Effector memory CD4-positive, alpha-beta T cell (primary cell): ENCODE data around the gene HDC.

Experiments used
- DNase-seq, 3 donors: peaks; one replicate each; pipeline ENCODE4 v3.0.0-alpha.2; 2020
- H3K27ac ChIP-seq: 2 replicates; pipeline ENCODE4 v1.7.0; 2013; ENCODE audit warnings: mild to moderate bottlenecking, low read length, moderate library complexity; ENCODE audit not compliant: insufficient read depth, poor library complexity, severe bottlenecking
- H3K27me3 ChIP-seq: replicated peaks from 2 replicates; pipeline ENCODE4 v1.7.0; 2013; ENCODE audit warnings: mild to moderate bottlenecking, low read length; ENCODE audit not compliant: insufficient read depth, control insufficient read depth, poor library complexity, severe bottlenecking
- H3K36me3 ChIP-seq: 2 replicates; pipeline ENCODE4 v1.7.0; 2013; ENCODE audit warnings: mild to moderate bottlenecking, low read length, moderate library complexity; ENCODE audit not compliant: control insufficient read depth, insufficient read depth
- H3K4me1 ChIP-seq: 2 replicates; pipeline ENCODE4 v1.7.0; 2013; ENCODE audit warnings: low read length, mild to moderate bottlenecking; ENCODE audit not compliant: control insufficient read depth, insufficient read depth, poor library complexity, severe bottlenecking
- H3K4me3 ChIP-seq: 2 replicates; pipeline ENCODE4 v1.7.0; 2013; ENCODE audit warnings: low read length, low read depth, mild to moderate bottlenecking; ENCODE audit not compliant: insufficient read depth, poor library complexity, severe bottlenecking
- H3K9me3 ChIP-seq: 2 replicates; pipeline ENCODE4 v1.7.0; 2013; ENCODE audit warnings: mild to moderate bottlenecking, low read length, moderate library complexity; ENCODE audit not compliant: control insufficient read depth
- total RNA-seq, 3 donors: gene quantifications; one replicate each; lab custom pipeline; 2026; lab: John Stamatoyannopoulos, UW

Gene HDC, protein sequence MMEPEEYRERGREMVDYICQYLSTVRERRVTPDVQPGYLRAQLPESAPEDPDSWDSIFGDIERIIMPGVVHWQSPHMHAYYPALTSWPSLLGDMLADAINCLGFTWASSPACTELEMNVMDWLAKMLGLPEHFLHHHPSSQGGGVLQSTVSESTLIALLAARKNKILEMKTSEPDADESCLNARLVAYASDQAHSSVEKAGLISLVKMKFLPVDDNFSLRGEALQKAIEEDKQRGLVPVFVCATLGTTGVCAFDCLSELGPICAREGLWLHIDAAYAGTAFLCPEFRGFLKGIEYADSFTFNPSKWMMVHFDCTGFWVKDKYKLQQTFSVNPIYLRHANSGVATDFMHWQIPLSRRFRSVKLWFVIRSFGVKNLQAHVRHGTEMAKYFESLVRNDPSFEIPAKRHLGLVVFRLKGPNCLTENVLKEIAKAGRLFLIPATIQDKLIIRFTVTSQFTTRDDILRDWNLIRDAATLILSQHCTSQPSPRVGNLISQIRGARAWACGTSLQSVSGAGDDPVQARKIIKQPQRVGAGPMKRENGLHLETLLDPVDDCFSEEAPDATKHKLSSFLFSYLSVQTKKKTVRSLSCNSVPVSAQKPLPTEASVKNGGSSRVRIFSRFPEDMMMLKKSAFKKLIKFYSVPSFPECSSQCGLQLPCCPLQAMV
- 0 to 8.1 (median 0.09) reads per million in 3 donors for total RNA-seq

DNA sequence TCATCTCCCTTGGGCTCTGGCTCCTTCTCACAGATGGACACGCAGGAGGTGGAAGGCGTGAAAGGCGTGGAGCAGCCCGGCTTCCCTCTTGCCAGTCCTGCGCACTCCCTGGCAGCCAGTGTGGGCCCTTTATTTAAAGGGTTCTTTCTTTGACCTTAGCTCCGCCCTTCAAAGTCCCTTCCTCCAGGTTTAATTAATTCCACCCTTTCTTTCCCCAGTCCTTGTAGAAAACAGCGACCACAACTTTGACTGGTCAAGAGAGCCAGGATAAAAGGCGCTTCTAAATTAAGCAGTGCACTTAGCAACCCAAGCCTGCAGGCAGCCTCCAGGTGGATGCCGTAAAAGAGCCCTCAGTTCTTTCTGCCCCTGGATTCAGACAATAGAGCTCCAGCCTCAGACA is at the start of gene HDC:
Gene HDC (minus strand): TSS at position 107 of the 400 bp plus-strand sequence. CDS start 103 bp downstream, at position 4.
- H3K36me3 ChIP-seq = no peaks in the 10 kb centered on the region
- H3K27ac ChIP-seq = no peak within 1 kb of the TSS
- no peaks in the 10 kb centered on the region for H3K27me3 ChIP-seq
- H3K4me1 ChIP-seq = peaks cover 8% of the 10 kb centered on the region
- H3K4me3 ChIP-seq = no peak within 1 kb of the TSS
- DNase-seq = no peak
- no peaks in the 10 kb centered on the region for H3K9me3 ChIP-seq

DNA sequence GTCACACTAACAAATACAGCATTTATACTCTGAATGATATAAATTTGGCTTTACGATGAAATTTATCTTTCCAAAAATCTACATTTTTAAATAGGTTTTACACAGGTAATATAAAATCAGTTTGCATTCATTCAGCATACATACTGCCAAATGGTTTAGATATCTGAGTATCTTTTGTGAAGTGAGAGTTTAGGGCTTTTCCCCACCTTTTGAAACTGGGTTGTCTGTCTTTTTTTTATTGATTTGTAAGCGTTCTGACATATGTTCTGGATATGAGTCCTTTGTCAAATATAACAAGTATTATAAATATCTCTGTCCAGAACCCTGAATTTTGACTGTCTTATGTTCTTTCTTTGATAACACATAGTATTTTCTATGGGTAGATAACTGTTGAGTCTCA is 47.1 kb upstream of the HDC start:
- Histone ChIP-seq H3K27me3 (no peaks in the 10 kb centered on the region), H3K4me3 (no peak overlapping the region), H3K36me3 (peaks cover 10% of the 10 kb centered on the region), H3K27ac (no peak overlapping the region), H3K4me1 (no peaks in the 10 kb centered on the region), H3K9me3 (peaks cover 6% of the 10 kb centered on the region)
- DNase-seq = no peak

DNA sequence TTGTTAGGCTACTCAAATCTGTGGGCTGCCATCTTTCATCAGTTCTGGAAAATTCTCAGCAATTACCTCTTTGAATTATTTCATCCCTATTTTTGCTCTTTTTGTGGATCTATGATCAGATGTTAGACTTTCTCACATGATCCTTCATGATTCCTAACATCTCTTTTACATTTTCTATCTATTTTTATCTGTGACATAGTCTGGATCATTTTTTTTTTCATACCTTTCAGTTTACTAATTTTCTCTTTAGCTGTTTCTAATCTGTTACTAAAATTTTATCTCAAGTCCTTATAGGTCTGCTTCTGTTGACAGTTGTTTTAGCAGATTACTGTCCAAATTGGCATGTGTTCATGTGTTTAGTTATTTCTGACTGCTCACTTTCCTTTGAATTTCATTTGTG is 42.3 kb upstream of the HDC start:
- Histone ChIP-seq H3K27me3 (no peaks in the 10 kb centered on the region), H3K4me3 (no peak overlapping the region), H3K27ac (no peak overlapping the region), H3K9me3 (peaks cover 6% of the 10 kb centered on the region), H3K36me3 (peaks cover 15% of the 10 kb centered on the region), H3K4me1 (no peaks in the 10 kb centered on the region)
- DNase-seq = no peak

DNA sequence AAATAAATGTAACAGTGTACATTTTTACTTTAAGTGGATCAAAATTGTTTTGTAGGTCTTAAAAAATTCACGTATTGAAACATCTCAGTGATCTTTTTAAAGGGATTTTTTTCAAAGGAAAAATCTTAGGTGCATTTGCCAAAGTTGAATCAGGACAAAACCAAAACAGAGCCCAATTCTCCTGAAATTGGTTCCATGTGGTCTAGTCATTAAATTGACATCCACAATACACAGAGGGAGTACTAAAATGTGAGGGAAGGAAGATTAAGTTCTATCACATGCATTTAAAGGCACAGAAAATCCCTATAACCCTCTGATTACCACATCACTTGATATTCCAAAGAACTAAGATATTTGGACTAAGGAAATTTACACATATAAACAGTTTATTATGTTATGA is 39.3 kb upstream of the HDC start:
- Histone ChIP-seq H3K4me1 (no peaks in the 10 kb centered on the region), H3K9me3 (peaks cover 6% of the 10 kb centered on the region), H3K4me3 (no peak overlapping the region), H3K36me3 (peaks cover 30% of the 10 kb centered on the region), H3K27ac (no peak overlapping the region), H3K27me3 (no peaks in the 10 kb centered on the region)
- DNase-seq = no peak

DNA sequence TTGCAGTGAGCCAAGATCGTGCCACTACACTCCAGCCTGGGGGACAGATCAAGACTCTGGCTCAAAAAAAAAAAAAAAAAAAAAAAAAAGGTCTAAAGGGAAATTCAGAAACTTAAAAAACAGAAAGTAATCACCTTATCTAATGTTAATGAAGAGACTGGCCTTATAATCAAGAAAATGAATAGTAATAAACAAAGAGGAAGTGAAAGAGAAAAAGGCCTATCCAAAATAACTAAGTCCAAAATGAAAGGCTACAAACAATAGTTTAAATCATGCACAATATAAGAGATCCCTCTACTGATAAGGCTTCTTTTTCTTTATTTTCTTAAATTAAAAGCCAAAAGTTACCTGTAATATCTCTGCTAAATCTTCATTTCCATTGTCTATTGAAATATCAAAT is 37.1 kb upstream of the HDC start:
- DNase-seq = no peak
- H3K27ac ChIP-seq = no peak overlapping the region
- peaks cover 29% of the 10 kb centered on the region for H3K36me3 ChIP-seq

DNA sequence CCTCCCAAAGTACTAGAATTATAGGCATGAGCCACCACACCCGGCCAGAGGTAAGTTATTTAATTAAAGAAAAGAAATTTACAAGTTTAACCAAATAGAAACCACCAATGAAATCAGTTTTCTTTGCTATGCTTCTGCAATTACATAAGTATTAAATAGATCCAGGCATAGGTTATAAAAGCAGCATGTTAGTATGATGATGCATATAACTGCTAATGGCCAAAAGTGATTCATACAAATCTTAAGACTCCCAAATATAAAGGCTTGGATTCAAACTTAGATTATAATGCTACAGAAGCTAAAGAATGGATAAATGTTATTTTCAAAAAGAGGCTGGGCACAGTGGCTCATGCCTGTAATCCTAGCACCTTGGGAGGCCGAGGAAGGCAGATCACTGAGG is 32.8 kb upstream of the HDC start:
- H3K4me3 ChIP-seq = no peak overlapping the region
- no peaks in the 10 kb centered on the region for H3K27me3 ChIP-seq
- H3K9me3 ChIP-seq = no peaks in the 10 kb centered on the region
- H3K27ac ChIP-seq = no peak overlapping the region
- no peak for DNase-seq
- no peaks in the 10 kb centered on the region for H3K4me1 ChIP-seq
- H3K36me3 ChIP-seq = peaks cover 32% of the 10 kb centered on the region

More for the DNA sequence above, 37.1 kb upstream of the HDC start:
- no peak overlapping the region for H3K4me3 ChIP-seq
- H3K27me3 ChIP-seq = no peaks in the 10 kb centered on the region
- H3K9me3 ChIP-seq = no peaks in the 10 kb centered on the region
- H3K4me1 ChIP-seq = no peaks in the 10 kb centered on the region

DNA sequence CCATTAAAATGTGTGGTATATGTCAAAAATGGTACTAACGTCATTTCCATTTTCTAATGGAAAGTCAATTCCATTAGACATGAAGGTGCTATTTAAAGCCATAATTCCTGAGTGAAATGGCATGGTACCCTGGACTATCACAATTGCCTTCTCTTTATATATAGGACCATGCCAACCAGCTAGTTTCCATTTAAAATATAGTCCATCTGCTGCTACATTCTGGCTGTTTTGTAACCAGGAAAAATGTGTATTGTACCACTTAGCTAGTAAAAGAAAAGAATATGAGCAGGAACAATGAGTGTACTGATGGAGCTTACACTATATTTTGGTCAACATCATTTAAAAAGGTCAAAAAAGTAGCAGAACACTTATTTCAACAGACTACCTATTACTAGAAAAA is 30.4 kb upstream of the HDC start:
- no peak for DNase-seq
- H3K27me3 ChIP-seq = no peaks in the 10 kb centered on the region
- H3K36me3 ChIP-seq = peaks cover 20% of the 10 kb centered on the region
- H3K4me3 ChIP-seq = no peak overlapping the region
- H3K4me1 ChIP-seq = no peaks in the 10 kb centered on the region
- H3K27ac ChIP-seq = no peak overlapping the region
- H3K9me3 ChIP-seq = no peaks in the 10 kb centered on the region

DNA sequence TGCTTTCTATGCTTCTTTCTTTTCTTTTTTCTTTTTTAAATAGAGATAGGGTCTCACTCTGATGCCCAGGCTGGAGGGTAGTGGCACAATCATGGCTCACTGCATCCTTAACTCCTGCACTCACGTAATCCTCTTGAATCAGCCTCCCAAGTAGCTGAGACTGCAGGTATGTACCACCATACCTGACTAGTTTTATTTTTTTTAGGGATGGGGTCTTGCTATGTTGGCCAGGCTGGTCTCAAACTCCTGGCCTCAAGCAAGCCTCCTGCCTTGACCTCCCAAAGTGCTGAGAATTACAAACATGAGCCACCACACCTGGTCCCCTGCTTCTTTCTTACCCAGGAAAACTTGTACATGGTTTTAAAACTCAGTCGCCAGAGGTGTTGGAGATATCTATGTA is 24.2 kb upstream of the HDC start:
- Histone ChIP-seq H3K27me3 (no peaks in the 10 kb centered on the region), H3K36me3 (peaks cover 25% of the 10 kb centered on the region), H3K27ac (no peak overlapping the region), H3K4me3 (no peak overlapping the region), H3K9me3 (no peaks in the 10 kb centered on the region), H3K4me1 (no peaks in the 10 kb centered on the region)
- no peak for DNase-seq

DNA sequence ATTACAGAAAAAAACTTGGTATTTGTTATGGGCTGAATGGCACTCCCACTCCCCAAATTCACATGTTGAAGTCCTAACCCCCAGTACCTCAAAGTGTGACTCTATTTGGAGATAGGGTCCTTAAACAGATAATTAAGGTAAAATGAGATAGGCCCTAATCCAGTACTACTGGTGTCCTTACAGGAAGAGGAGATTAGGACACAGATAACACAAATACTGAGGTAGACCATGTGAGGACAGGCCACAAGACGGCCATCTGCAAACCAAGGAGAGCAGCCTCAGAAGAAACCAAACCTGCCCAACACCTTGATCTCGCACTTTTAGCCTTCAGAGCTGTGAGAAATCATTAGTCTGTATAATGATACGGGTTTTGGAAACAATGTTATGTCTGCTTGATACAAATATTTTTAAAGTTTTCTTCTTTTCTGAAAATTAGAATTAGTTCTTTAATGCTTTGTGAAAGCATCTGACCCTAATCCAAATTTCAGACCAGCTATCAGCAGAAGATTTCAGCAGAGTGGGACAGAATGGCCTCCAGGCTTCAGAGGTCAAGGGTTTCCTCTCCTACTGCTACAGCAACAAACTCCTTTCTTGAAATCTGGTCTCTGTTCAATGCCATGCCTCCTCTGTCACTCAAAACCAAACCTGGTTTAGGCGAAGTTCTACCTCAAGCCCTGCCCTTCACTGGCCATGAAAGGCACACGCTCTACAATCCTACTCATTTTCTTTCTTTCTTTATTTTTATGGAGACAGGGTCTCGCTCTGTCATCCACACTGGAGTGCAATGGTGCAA is 22.0 kb upstream of the HDC start:
- H3K27me3 ChIP-seq = no peaks in the 10 kb centered on the region
- no peak overlapping the region for H3K27ac ChIP-seq
- no peaks in the 10 kb centered on the region for H3K9me3 ChIP-seq
- H3K36me3 ChIP-seq = peaks cover 18% of the 10 kb centered on the region
- no peak for DNase-seq
- no peaks in the 10 kb centered on the region for H3K4me1 ChIP-seq
- no peak overlapping the region for H3K4me3 ChIP-seq

DNA sequence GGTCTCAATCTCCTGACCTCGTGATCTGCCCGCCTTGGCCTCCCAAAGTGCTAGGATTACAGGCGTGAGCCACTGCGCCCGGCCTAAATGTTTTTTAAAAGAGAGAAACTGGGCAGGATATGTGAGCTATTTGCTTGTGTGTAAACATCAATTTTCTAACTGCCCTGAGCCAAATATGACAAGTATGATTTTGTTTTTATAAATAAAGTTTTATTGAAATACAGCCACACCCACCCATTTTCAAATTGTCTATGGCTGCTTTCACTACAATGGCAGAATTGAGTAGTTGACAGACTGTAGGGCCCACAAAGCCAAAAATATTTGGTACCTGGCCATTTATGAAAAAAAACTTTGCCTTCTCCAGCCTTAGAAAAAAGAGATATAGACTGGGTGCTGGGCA is 15.9 kb upstream of the HDC start:
- no peaks in the 10 kb centered on the region for H3K4me1 ChIP-seq
- no peak overlapping the region for H3K27ac ChIP-seq
- H3K9me3 ChIP-seq = no peaks in the 10 kb centered on the region
- no peak overlapping the region for H3K4me3 ChIP-seq
- no peaks in the 10 kb centered on the region for H3K27me3 ChIP-seq
- H3K36me3 ChIP-seq = peaks cover 13% of the 10 kb centered on the region
- no peak for DNase-seq
